Progenitor cell of endocrine pancreas (in vitro differentiated cells): ENCODE measurements around the gene JADE1. TPM values are rescaled to one million over a fixed set of nuclear protein-coding genes. Genes with fewer than 3 reads are reported as not detected.

Experiments
- DNase-seq: peaks from one replicate; pipeline ENCODE4 v3.0.0; 2021; ENCODE audit warnings: low spot score; ENCODE audit not compliant: unreplicated experiment
- H3K27ac Mint-ChIP-seq: 2 replicates; pipeline ENCODE4 v1.8.0; 2021; ENCODE audit warnings: mild to moderate bottlenecking, moderate library complexity, mixed read lengths
- H3K27me3 Mint-ChIP-seq: 2 replicates; pipeline ENCODE4 v1.8.0; 2021; ENCODE audit warnings: mixed read lengths
- H3K36me3 Mint-ChIP-seq: 2 replicates; pipeline ENCODE4 v1.8.0; 2022; ENCODE audit warnings: mixed read lengths; ENCODE audit not compliant: insufficient read depth
- H3K4me1 Mint-ChIP-seq: 2 replicates; pipeline ENCODE4 v1.8.0; 2021; ENCODE audit warnings: low read depth, mixed read lengths
- H3K4me3 Mint-ChIP-seq: 2 replicates; pipeline ENCODE4 v1.8.0; 2021; ENCODE audit warnings: low read depth, mild to moderate bottlenecking, moderate library complexity, mixed read lengths
- H3K9me3 Mint-ChIP-seq: 2 replicates; pipeline ENCODE4 v1.8.0; 2021; ENCODE audit warnings: low read depth, mixed read lengths
- total RNA-seq: library from RNA; stranded (reverse); gene quantifications from 2 replicates; pipeline ENCODE4 v1.2.1, GENCODE V29; 2021
- TF ChIP-seq, protein P1 (sequence below): fragments of 200-600 bp; sonication (generic); IDR thresholded peaks from one replicate; pipeline ENCODE4 v1.5.0; 2021; ENCODE audit warnings: antibody characterized with exemption, mild to moderate bottlenecking; ENCODE audit not compliant: unreplicated experiment

The JADE1 gene
- total RNA-seq, 1 donor from 2014 or later: 35.3 TPM

DNA sequence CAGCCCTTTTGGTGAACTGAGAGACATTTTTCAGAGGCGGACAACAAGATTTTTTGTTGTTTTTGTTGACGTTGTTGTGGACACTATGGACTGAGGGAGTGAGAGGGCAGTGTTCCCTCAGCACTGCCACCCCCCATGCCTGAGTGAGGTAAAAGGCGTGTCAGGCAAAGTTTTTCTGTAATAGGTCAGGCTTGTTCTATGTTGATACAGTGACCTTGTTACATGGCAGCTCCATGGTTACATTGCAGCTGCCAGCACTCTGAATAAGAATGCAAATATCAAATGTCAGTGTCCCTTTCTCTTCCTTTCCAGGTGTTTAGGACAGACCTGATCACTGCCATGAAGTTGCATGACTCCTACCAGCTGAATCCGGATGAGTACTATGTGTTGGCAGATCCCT is 36.6 kb downstream of the JADE1 start:
- TF ChIP-seq, protein P1, sequence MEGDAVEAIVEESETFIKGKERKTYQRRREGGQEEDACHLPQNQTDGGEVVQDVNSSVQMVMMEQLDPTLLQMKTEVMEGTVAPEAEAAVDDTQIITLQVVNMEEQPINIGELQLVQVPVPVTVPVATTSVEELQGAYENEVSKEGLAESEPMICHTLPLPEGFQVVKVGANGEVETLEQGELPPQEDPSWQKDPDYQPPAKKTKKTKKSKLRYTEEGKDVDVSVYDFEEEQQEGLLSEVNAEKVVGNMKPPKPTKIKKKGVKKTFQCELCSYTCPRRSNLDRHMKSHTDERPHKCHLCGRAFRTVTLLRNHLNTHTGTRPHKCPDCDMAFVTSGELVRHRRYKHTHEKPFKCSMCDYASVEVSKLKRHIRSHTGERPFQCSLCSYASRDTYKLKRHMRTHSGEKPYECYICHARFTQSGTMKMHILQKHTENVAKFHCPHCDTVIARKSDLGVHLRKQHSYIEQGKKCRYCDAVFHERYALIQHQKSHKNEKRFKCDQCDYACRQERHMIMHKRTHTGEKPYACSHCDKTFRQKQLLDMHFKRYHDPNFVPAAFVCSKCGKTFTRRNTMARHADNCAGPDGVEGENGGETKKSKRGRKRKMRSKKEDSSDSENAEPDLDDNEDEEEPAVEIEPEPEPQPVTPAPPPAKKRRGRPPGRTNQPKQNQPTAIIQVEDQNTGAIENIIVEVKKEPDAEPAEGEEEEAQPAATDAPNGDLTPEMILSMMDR: no peak
- H3K27me3 Mint-ChIP-seq: no peaks in the 10 kb centered on the region
- H3K9me3 Mint-ChIP-seq: no peaks in the 10 kb centered on the region
- no peak overlapping the region for H3K4me3 Mint-ChIP-seq
- H3K36me3 Mint-ChIP-seq: peaks cover 35% of the 10 kb centered on the region
- no peak for DNase-seq
- H3K27ac Mint-ChIP-seq: no peak overlapping the region
- peaks cover 10% of the 10 kb centered on the region for H3K4me1 Mint-ChIP-seq

DNA sequence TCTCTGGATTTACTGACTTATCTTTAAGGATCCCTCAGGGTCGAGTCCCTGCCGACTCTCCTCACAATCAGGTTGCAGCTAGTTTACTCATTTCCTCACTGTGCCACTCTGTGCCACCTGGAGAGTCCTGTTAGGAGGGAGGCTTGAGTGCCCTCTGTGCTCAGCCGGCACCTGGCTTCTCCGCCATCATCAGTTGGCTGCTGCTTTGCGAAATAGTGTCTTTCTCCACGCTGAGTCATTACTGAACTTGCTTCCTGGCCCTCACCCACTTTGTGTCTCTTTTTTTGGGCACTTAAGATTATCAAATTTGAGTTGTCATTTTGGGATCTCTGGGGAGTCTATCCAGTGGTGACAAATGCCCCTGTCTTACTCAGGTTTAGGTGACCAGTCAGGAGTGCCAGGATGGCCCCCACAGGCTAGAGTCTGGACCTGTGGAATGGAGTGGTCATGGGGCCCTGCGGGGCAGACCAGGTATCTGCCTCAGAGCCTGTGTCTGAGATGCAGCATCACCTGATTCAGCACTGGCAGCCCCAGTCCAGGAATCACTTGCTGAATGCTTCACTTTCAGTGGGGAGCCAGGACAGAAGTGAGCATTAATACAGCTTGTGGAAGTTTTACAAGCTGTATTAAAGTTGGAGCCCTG is 37.7 kb downstream of the JADE1 start:
- DNase-seq: no peak
- TF ChIP-seq, protein P1: no peak
- Mint-ChIP-seq H3K27me3 (no peaks in the 10 kb centered on the region), H3K4me3 (no peak overlapping the region), H3K27ac (no peak overlapping the region), H3K9me3 (no peaks in the 10 kb centered on the region), H3K4me1 (peaks cover 2% of the 10 kb centered on the region), H3K36me3 (peaks cover 38% of the 10 kb centered on the region)

DNA sequence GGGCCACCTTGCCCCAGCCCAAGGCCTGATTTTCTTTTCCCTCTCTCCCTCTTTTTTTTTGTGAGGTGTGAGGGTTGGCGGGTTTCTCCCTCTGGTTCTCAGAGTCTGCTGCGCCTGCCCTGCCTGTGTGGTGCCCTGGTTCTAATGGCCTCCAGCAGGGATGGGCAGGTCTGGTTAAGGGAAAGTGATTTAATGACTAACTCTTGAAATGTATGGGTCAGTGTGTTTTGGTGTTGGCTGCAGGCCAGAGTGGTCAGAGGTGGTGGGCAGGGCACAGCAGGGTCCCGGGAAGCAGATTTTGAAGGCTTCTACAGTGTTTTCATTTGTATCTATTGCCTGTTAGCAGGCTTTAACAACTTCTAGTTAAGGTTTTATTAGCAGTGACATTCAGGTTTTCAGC is 39.0 kb downstream of the JADE1 start:
- H3K36me3 Mint-ChIP-seq: peaks cover 36% of the 10 kb centered on the region
- H3K27ac Mint-ChIP-seq: peak overlapping the region; percentile 77
- TF ChIP-seq, protein P1: no peak
- peaks cover 2% of the 10 kb centered on the region for H3K4me1 Mint-ChIP-seq
- H3K9me3 Mint-ChIP-seq: no peaks in the 10 kb centered on the region
- H3K27me3 Mint-ChIP-seq: no peaks in the 10 kb centered on the region
- no peak overlapping the region for H3K4me3 Mint-ChIP-seq
- DNase-seq: no peak

DNA sequence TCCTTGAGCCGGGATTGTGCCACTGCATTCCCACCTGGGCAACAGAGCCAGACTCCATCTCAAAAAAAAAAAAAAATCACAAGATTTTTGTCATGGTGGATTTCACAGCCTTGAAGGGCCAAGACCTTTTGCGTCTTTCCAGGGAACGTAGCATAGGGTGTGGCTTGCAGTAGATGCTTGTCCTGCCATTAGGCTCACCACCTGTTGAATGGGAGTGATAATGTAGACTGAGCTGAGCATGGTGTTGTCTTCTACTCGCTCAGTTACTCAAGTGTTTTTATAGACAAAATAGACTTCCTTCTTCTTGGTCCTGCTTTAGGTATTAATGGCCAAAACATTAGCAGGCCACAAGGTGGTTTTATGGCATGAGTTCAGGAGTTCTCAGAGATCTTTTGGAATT is 40.8 kb downstream of the JADE1 start:
- no peaks in the 10 kb centered on the region for H3K4me1 Mint-ChIP-seq
- TF ChIP-seq, protein P1: no peak
- H3K36me3 Mint-ChIP-seq: peaks cover 40% of the 10 kb centered on the region
- no peak overlapping the region for H3K27ac Mint-ChIP-seq
- H3K9me3 Mint-ChIP-seq: no peaks in the 10 kb centered on the region
- H3K27me3 Mint-ChIP-seq: no peaks in the 10 kb centered on the region
- H3K4me3 Mint-ChIP-seq: no peak overlapping the region
- DNase-seq: no peak

DNA sequence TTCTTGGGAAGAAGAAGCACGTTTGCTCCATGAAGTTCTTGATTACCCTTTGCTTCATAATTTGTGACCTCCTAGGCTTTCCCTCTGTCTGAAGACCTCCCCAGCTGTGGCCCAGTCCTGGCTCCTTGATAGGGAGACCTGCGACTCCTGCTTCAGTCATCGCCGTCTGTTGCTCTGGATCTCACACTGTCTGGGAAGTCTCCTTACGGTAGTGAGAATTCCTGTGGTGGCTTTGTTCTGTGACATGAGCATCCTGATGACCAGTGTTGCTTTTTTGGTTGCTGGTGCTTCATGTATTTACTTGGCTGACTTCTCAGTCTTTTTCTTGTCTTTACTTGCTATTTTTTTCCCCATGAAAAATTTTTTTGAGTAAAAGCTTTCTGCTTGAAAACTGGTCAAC is 44.2 kb downstream of the JADE1 start:
- DNase-seq: no peak
- Mint-ChIP-seq H3K4me3 (no peak overlapping the region), H3K9me3 (no peaks in the 10 kb centered on the region), H3K27me3 (no peaks in the 10 kb centered on the region), H3K36me3 (peaks cover 42% of the 10 kb centered on the region), H3K4me1 (no peaks in the 10 kb centered on the region), H3K27ac (peak overlapping the region; percentile 56)
- TF ChIP-seq, protein P1: no peak
